Measurements from ENCODE around the gene MYO3B. TPM values are rescaled to one million over a fixed set of nuclear protein-coding genes. Genes with fewer than 3 reads are reported as not detected.
A peak's percentile ranks its signal among the peaks of the same experiment; 100 is the strongest.

Gene MYO3B
- total and polyA plus RNA-seq, 2 of the 8 experiments (the other 6 are each of a cell fraction or from before 2014, with no cell fraction given), result 0.17 to 0.19 TPM

- Histone ChIP-seq H3K4ac (replicated peaks; ENCODE audit: insufficient read length, low read depth, low read length) (no peak overlapping the region), H3K27me3 (replicated peaks in 1 of 4; ENCODE audit: control insufficient read depth in 3 of 4, extremely low read depth in 1 of 4, insufficient read depth in 3 of 4, low read length in 3 of 4) (no peaks in the 10 kb centered on the region), H3K23ac (ENCODE audit: insufficient read length) (no peak overlapping the region), H3K56ac (replicated peaks; ENCODE audit: insufficient read length, low read depth, low read length) (no peak overlapping the region), H4K8ac (ENCODE audit: extremely low read depth, insufficient read depth, low read length) (no peak overlapping the region), H4K5ac (ENCODE audit: insufficient read length, low read depth, low read length) (no peak overlapping the region), H3K36me3 (ENCODE audit: control insufficient read depth in 2 of 4, insufficient read depth in 4 of 4, low read length in 3 of 4) (no peaks in the 10 kb centered on the region), H3K14ac (ENCODE audit: insufficient read length) (no peak overlapping the region), H2BK20ac (ENCODE audit: low read length) (no peak overlapping the region), H3K4me3 (ENCODE audit: extremely low read depth in 1 of 4, insufficient read depth in 2 of 4, low read depth in 3 of 4, low read length in 4 of 4) (peak overlapping the region in 1 of 4 experiments; percentile 16; a peak in 1 of 8 replicates), H2BK15ac (ENCODE audit: low read length) (no peak overlapping the region), H3K27ac (ENCODE audit: low read depth, low read length) (no peak overlapping the region), H3K18ac (ENCODE audit: extremely low read depth, low read length) (no peak overlapping the region), H3K79me1 (ENCODE audit: low read depth, low read length) (no peaks in the 10 kb centered on the region), H4K91ac (replicated peaks; ENCODE audit: insufficient read length, low read length) (no peak overlapping the region), H3K4me1 (replicated peaks in 1 of 4; ENCODE audit: control insufficient read depth in 3 of 4, insufficient read depth in 4 of 4, low read length in 3 of 4) (no peaks in the 10 kb centered on the region), H3K9me3 (ENCODE audit: insufficient read depth in 2 of 2, low read depth in 1 of 2, low read length in 1 of 2) (no peaks in the 10 kb centered on the region), H3K79me2 (ENCODE audit: control insufficient read depth in 1 of 2, insufficient read depth in 2 of 2, low read length in 2 of 2) (no peaks in the 10 kb centered on the region), H3K9ac (replicated peaks in 1 of 4; ENCODE audit: extremely low read depth in 1 of 4, low read depth in 3 of 4, low read length in 3 of 4) (no peak overlapping the region), H4K20me1 (replicated peaks in 1 of 2; ENCODE audit: control insufficient read depth in 1 of 2, insufficient read depth in 2 of 2, low read length in 2 of 2) (no peaks in the 10 kb centered on the region), H2BK12ac (ENCODE audit: low read depth, low read length) (no peak overlapping the region), H2AFZ (ENCODE audit: low read length) (no peak overlapping the region), H3K23me2 (ENCODE audit: low read depth, low read length) (no peaks in the 10 kb centered on the region), H2AK5ac (ENCODE audit: low read depth, low read length) (no peak overlapping the region), H3K4me2 (ENCODE audit: insufficient read depth in 1 of 2, low read depth in 2 of 2, low read length in 2 of 2) (peak overlapping the region in 1 of 2 experiments; percentile 40; a peak in 3 of 4 replicates), H2BK5ac (ENCODE audit: low read depth, low read length) (no peak overlapping the region), H2BK120ac (replicated peaks; ENCODE audit: low read depth, low read length) (no peak overlapping the region)
- ChIA-PET CTCF (ENCODE audit: partially characterized antibody) (interaction anchor here (0.6 to 3.0 kb wide), 71 partner anchors 10 to 1072 kb away, joined by 3 to 32 read pairs (median 4); partner anchors contain the start of genes ERICH2 and SP5), POLR2A (ENCODE audit: partially characterized antibody) (no interaction called here)
- FAIRE-seq, result peak; percentile 89
- DNase-seq (ENCODE audit: low read depth in 1 of 2, low spot score in 2 of 2), result peak; percentile 19 to 86
- WGBS, 2 experiments (ENCODE audit: extremely low coverage in 1 of 2, insufficient coverage in 1 of 2, insufficient read length in 1 of 2, insufficient replicate concordance in 2 of 2, low coverage in 1 of 2, low lambda C conversion rate in 2 of 2, missing lambda C conversion rate in 1 of 2), result 18% methylated on average over 9 of the region's 9 CpGs; no CpG with 5 or more reads in 1 of the 2 experiments
- TF ChIP-seq CHD2 (IDR thresholded peaks at IDR 0.05; ENCODE audit: low read length) (no peak), ATF3 (IDR thresholded peaks at IDR 0.05; ENCODE audit: insufficient read depth, low read depth, low read length) (no peak), SAP30 (IDR thresholded peaks at IDR 0.05; ENCODE audit: insufficient read depth, insufficient replicate concordance, low read length) (no peak), TEAD4 (IDR thresholded peaks at IDR 0.05; ENCODE audit: low read depth, low read length) (no peak), CTCF (IDR thresholded peaks at IDR 0.05; ENCODE audit: control extremely low read depth in 1 of 3, insufficient read depth in 1 of 3, low read depth in 1 of 3, low read length in 3 of 3) (peak; percentile 47 to 75 (median 69)), TAF7 (optimal IDR thresholded peaks at IDR 0.05; ENCODE audit: borderline replicate concordance, low read depth, low read length) (no peak), RFX5 (IDR thresholded peaks at IDR 0.05; ENCODE audit: borderline replicate concordance, low read depth, low read length) (no peak), SIRT6 (IDR thresholded peaks at IDR 0.05; ENCODE audit: low read length) (no peak), USF2 (IDR thresholded peaks at IDR 0.05; ENCODE audit: low read length) (no peak), CEBPB (IDR thresholded peaks at IDR 0.05; ENCODE audit: low read depth, low read length) (no peak)
These were observed 231.2 kb downstream of the MYO3B start for GRCh38 chr2:170409164-170409535.
